NCI-H774 (cell line): Measurements from ENCODE around the gene NPAS2.

ENCODE experiments used
- DNase-seq: peaks from one replicate; lab custom pipeline; 2025; lab: John Stamatoyannopoulos, UW

Gene NPAS2

GRCh38 chr2:100882645-100883613, 63.0 kb downstream of the NPAS2 start:
- no peak for DNase-seq

- no peak for DNase-seq
Observed at GRCh38 chr2:100884145-100884621, 64.2 kb downstream of the NPAS2 start.

GRCh38 chr2:100886085-100886484, 66.1 kb downstream of the NPAS2 start:
- DNase-seq = no peak

- DNase-seq = no peak
Observed at GRCh38 chr2:100887039-100887578, 67.2 kb downstream of the NPAS2 start.

- no peak for DNase-seq
Observed at GRCh38 chr2:100887713-100888495, 68.0 kb downstream of the NPAS2 start.

- DNase-seq = no peak
Observed at GRCh38 chr2:100888601-100889000, 68.7 kb downstream of the NPAS2 start.

GRCh38 chr2:100889286-100889685, 69.3 kb downstream of the NPAS2 start:
- no peak for DNase-seq

- DNase-seq = no peak
Observed at GRCh38 chr2:100891906-100892642, 72.1 kb downstream of the NPAS2 start.

GRCh38 chr2:100893392-100894104, 73.6 kb downstream of the NPAS2 start:
- no peak for DNase-seq

- DNase-seq = no peak
Observed at GRCh38 chr2:100894105-100894795, 74.3 kb downstream of the NPAS2 start.

- no peak for DNase-seq
Observed at GRCh38 chr2:100894796-100895156, 74.8 kb downstream of the NPAS2 start.

GRCh38 chr2:100895402-100895801, 75.5 kb downstream of the NPAS2 start:
- no peak for DNase-seq

GRCh38 chr2:100895934-100896685, 76.2 kb downstream of the NPAS2 start:
- DNase-seq = no peak

- DNase-seq = no peak
Observed at GRCh38 chr2:100898035-100898665, 78.2 kb downstream of the NPAS2 start.

- DNase-seq = no peak
Observed at GRCh38 chr2:100900156-100900795, 80.3 kb downstream of the NPAS2 start.

- no peak for DNase-seq
Observed at GRCh38 chr2:100902817-100903405, 83.0 kb downstream of the NPAS2 start.

GRCh38 chr2:100903534-100904258, 83.8 kb downstream of the NPAS2 start:
- no peak for DNase-seq
